ENCODE measurements around the gene QKI. TPM values are rescaled to one million over a fixed set of nuclear protein-coding genes. Genes with fewer than 3 reads are reported as not detected.

The QKI gene
- total and polyA plus RNA-seq, 2 of the 8 experiments (the other 6 are each of a cell fraction or from before 2014, with no cell fraction given), result 181 to 183 TPM

DNA sequence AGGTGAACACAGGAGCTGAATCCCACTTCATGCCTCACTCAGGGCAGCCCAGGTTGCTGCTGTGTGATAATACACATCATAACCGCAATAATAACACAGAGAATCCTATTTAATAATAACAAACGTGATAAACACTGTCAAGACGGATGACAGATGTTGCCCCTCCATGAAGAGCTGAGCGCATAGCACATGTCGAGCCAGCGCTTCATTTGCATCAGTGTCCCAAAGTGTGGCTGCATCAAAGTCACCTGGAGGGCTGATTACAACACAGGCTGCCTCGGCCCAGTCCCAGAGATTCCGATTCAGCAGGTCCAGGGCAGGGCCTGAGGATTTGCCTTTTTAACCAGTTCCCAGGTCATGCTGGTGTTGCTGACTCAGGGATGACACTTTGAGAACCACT lies 198.5 kb downstream of the QKI start:
- no peaks in the 10 kb centered on the region for H3K79me1 ChIP-seq (ENCODE audit: low read depth, low read length)
- ChIA-PET CTCF (ENCODE audit: partially characterized antibody) (interaction anchor here (0.7 to 1.2 kb wide), 2 partner anchors 9 to 200 kb away, joined by 3 to 4 read pairs; no protein-coding TSS in a partner anchor), POLR2A (ENCODE audit: partially characterized antibody) (no interaction called here)
- no peak overlapping the region for H2BK120ac ChIP-seq (replicated peaks; ENCODE audit: low read depth, low read length)
- no peak overlapping the region for H2AFZ ChIP-seq (ENCODE audit: low read length)
- FAIRE-seq (no peak), DNase-seq (ENCODE audit: low read depth in 1 of 2, low spot score in 2 of 2) (no peak)
- H3K18ac ChIP-seq (ENCODE audit: extremely low read depth, low read length), result no peak overlapping the region
- 87% methylated on average over 8 of the region's 8 CpGs; no CpG with 5 or more reads in 1 of the 2 experiments for WGBS, 2 experiments (ENCODE audit: extremely low coverage in 1 of 2, insufficient coverage in 1 of 2, insufficient read length in 1 of 2, insufficient replicate concordance in 2 of 2, low coverage in 1 of 2, low lambda C conversion rate in 2 of 2, missing lambda C conversion rate in 1 of 2)
- no peak overlapping the region for H3K56ac ChIP-seq (replicated peaks; ENCODE audit: insufficient read length, low read depth, low read length)
- H3K4me1 ChIP-seq (replicated peaks in 1 of 4; ENCODE audit: control insufficient read depth in 3 of 4, insufficient read depth in 4 of 4, low read length in 3 of 4), result peaks cover 0 to 3% (median 0%) of the 10 kb centered on the region in 4 experiments; a peak in 1 of 7 replicates
- no peak overlapping the region for H3K4me3 ChIP-seq (ENCODE audit: extremely low read depth in 1 of 4, insufficient read depth in 2 of 4, low read depth in 3 of 4, low read length in 4 of 4)
- no peak overlapping the region for H3K9ac ChIP-seq (replicated peaks in 1 of 4; ENCODE audit: extremely low read depth in 1 of 4, low read depth in 3 of 4, low read length in 3 of 4)
- H3K23ac ChIP-seq (ENCODE audit: insufficient read length), result no peak overlapping the region
- H3K23me2 ChIP-seq (ENCODE audit: low read depth, low read length), result no peaks in the 10 kb centered on the region; the same call in 1 of the 2 replicates
- H3K36me3 ChIP-seq (ENCODE audit: control insufficient read depth in 2 of 4, insufficient read depth in 4 of 4, low read length in 3 of 4), result no peaks in the 10 kb centered on the region
- H3K27ac ChIP-seq (ENCODE audit: low read depth, low read length), result no peak overlapping the region
- no peaks in the 10 kb centered on the region for H3K27me3 ChIP-seq (replicated peaks in 1 of 4; ENCODE audit: control insufficient read depth in 3 of 4, extremely low read depth in 1 of 4, insufficient read depth in 3 of 4, low read length in 3 of 4)
- no peak overlapping the region for H3K4ac ChIP-seq (replicated peaks; ENCODE audit: insufficient read length, low read depth, low read length)
- H4K91ac ChIP-seq (replicated peaks; ENCODE audit: insufficient read length, low read length), result no peak overlapping the region
- no peaks in the 10 kb centered on the region for H3K9me3 ChIP-seq (ENCODE audit: insufficient read depth in 2 of 2, low read depth in 1 of 2, low read length in 1 of 2)
- no peaks in the 10 kb centered on the region for H3K79me2 ChIP-seq (ENCODE audit: control insufficient read depth in 1 of 2, insufficient read depth in 2 of 2, low read length in 2 of 2)
- no peak overlapping the region for H4K8ac ChIP-seq (ENCODE audit: extremely low read depth, insufficient read depth, low read length)
- H4K20me1 ChIP-seq (replicated peaks in 1 of 2; ENCODE audit: control insufficient read depth in 1 of 2, insufficient read depth in 2 of 2, low read length in 2 of 2), result no peaks in the 10 kb centered on the region
- no peak overlapping the region for H4K5ac ChIP-seq (ENCODE audit: insufficient read length, low read depth, low read length)
- H2BK15ac ChIP-seq (ENCODE audit: low read length), result no peak overlapping the region
- H2BK20ac ChIP-seq (ENCODE audit: low read length), result no peak overlapping the region
- H3K4me2 ChIP-seq (ENCODE audit: insufficient read depth in 1 of 2, low read depth in 2 of 2, low read length in 2 of 2), result no peak overlapping the region
- H2AK5ac ChIP-seq (ENCODE audit: low read depth, low read length), result no peak overlapping the region
- no peak overlapping the region for H2BK5ac ChIP-seq (ENCODE audit: low read depth, low read length)
- H3K14ac ChIP-seq (ENCODE audit: insufficient read length), result no peak overlapping the region
- H2BK12ac ChIP-seq (ENCODE audit: low read depth, low read length), result no peak overlapping the region
- TF ChIP-seq JUN (IDR thresholded peaks at IDR 0.05; ENCODE audit: low read depth, low read length) (no peak), HDAC6 (IDR thresholded peaks at IDR 0.05; ENCODE audit: low read depth, low read length) (no peak), EGR1 (IDR thresholded peaks at IDR 0.05; ENCODE audit: borderline replicate concordance, low read depth, low read length) (no peak), RAD21 (IDR thresholded peaks at IDR 0.05 in 1 of 2, conservative IDR thresholded peaks at IDR 0.05 in 1 of 2; ENCODE audit: low read depth in 2 of 2, low read length in 2 of 2) (no peak), TAF1 (IDR thresholded peaks at IDR 0.05; ENCODE audit: low read depth, low read length) (no peak), SRF (IDR thresholded peaks at IDR 0.05; ENCODE audit: low read depth, low read length) (no peak), EP300 (IDR thresholded peaks at IDR 0.05; ENCODE audit: borderline replicate concordance in 1 of 2, low read depth in 2 of 2, low read length in 2 of 2) (no peak), POLR2A (IDR thresholded peaks at IDR 0.05; ENCODE audit: control extremely low read depth in 1 of 2, low read depth in 2 of 2, low read length in 2 of 2) (no peak), GABPA (IDR thresholded peaks at IDR 0.05; ENCODE audit: borderline replicate concordance, insufficient read depth, low read length) (no peak), RBBP5 (IDR thresholded peaks at IDR 0.05; ENCODE audit: borderline replicate concordance, low read depth, low read length) (no peak)
- TF ChIP-seq, protein P1, sequence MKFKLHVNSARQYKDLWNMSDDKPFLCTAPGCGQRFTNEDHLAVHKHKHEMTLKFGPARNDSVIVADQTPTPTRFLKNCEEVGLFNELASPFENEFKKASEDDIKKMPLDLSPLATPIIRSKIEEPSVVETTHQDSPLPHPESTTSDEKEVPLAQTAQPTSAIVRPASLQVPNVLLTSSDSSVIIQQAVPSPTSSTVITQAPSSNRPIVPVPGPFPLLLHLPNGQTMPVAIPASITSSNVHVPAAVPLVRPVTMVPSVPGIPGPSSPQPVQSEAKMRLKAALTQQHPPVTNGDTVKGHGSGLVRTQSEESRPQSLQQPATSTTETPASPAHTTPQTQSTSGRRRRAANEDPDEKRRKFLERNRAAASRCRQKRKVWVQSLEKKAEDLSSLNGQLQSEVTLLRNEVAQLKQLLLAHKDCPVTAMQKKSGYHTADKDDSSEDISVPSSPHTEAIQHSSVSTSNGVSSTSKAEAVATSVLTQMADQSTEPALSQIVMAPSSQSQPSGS (IDR thresholded peaks at IDR 0.05; ENCODE audit: low read length), result no peak
- TF ChIP-seq, protein P2, sequence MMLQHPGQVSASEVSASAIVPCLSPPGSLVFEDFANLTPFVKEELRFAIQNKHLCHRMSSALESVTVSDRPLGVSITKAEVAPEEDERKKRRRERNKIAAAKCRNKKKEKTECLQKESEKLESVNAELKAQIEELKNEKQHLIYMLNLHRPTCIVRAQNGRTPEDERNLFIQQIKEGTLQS (IDR thresholded peaks at IDR 0.05; ENCODE audit: insufficient read depth, low read depth, low read length), result no peak
